Tibial artery (tissue), 4 donors: Measurements from ENCODE around the gene PRPH2.
A peak's percentile ranks its signal among the peaks of the same experiment; 100 is the strongest.

Experiments used
- DNase-seq, 2 donors: peaks; one replicate each; pipeline ENCODE4 v3.0.0-alpha.2; 2019
- H3K27ac ChIP-seq, 2 donors: fragments of 200-600 bp; sonication (generic) in 1 of 2; 1 replicate in 1 of 2; 2 replicates in 1 of 2; pipeline ENCODE4 v1.5.1; 2018 to 2019; ENCODE audit warnings: mild to moderate bottlenecking in 1 of 2
- H3K27me3 ChIP-seq, 2 donors: fragments of 200-600 bp; sonication (generic) in 1 of 2; one replicate each; pipeline versions ENCODE4 v1.5.1 to v1.6.0; 2016 to 2019
- H3K36me3 ChIP-seq, 3 donors: fragments of 200-600 bp; sonication (generic) in 2 of 3; one replicate each; pipeline ENCODE4 v1.5.1; 2016 to 2019; ENCODE audit warnings: mild to moderate bottlenecking in 2 of 3
- H3K4me1 ChIP-seq, 4 donors: fragments of 200-600 bp; sonication (generic) in 2 of 4; 1 replicate in 3 of 4; 2 replicates in 1 of 4; pipeline ENCODE4 v1.5.1; 2016 to 2019
- H3K4me3 ChIP-seq, 2 donors: fragments of 200-600 bp; sonication (generic) in 1 of 2; 1 replicate in 1 of 2; 2 replicates in 1 of 2; pipeline ENCODE4 v1.5.1; 2018 to 2019; ENCODE audit warnings: mild to moderate bottlenecking in 2 of 2
- H3K9me3 ChIP-seq, 3 donors: fragments of 200-600 bp; sonication (generic) in 1 of 3; one replicate each; pipeline ENCODE4 v1.5.1; 2016 to 2019
- CTCF ChIP-seq, 2 experiments: fragments of 200-600 bp in 1 of 2; fragments of 450-650 bp in 1 of 2; IDR thresholded peaks; one replicate each; pipeline ENCODE4 v1.5.1; 2017 to 2019; ENCODE audit warnings: antibody characterized with exemption in 2 of 2, mild to moderate bottlenecking in 1 of 2, moderate library complexity in 1 of 2
- intact Hi-C: fragments of 100-400 bp; cut with DNase I; formaldehyde crosslinking; loops from one replicate; pipeline ENCODE4 v1.15.0; 2023; ENCODE audit warnings: low total_unique reads

The PRPH2 gene

GRCh38 chr6:42756722-42757121 is 34.3 kb upstream of the PRPH2 start:
- no peaks in the 10 kb centered on the region for H3K27me3 ChIP-seq
- intact Hi-C loops: no loop called here
- H3K36me3 ChIP-seq: peaks cover 10 to 34% (median 11%) of the 10 kb centered on the region in 3 donors
- peaks cover 0 to 4% (median 0%) of the 10 kb centered on the region in 4 donors for H3K4me1 ChIP-seq
- no peak overlapping the region for H3K27ac ChIP-seq
- DNase-seq: peak in 1 of 2 donors; percentile 32
- no peak overlapping the region for H3K4me3 ChIP-seq
- no peaks in the 10 kb centered on the region for H3K9me3 ChIP-seq
- TF ChIP-seq CTCF (IDR thresholded peaks at IDR 0.05): no peak

GRCh38 chr6:42754759-42755158 is 32.4 kb upstream of the PRPH2 start:
- Histone ChIP-seq H3K4me1 (peaks cover 0 to 4% (median 0%) of the 10 kb centered on the region in 4 donors), H3K36me3 (peaks cover 8 to 21% (median 10%) of the 10 kb centered on the region in 3 donors), H3K4me3 (no peak overlapping the region), H3K27me3 (no peaks in the 10 kb centered on the region), H3K9me3 (no peaks in the 10 kb centered on the region), H3K27ac (no peak overlapping the region)
- DNase-seq: peak in 1 of 2 donors; percentile 20
- TF ChIP-seq CTCF (IDR thresholded peaks at IDR 0.05): no peak
- intact Hi-C loops: no loop called here

- no peaks in the 10 kb centered on the region for H3K36me3 ChIP-seq
- H3K4me3 ChIP-seq: no peak overlapping the region
- intact Hi-C loops: no loop called here
- peaks cover 0 to 20% (median 11%) of the 10 kb centered on the region in 4 donors for H3K4me1 ChIP-seq
- no peak for DNase-seq
- no peak for TF ChIP-seq CTCF (IDR thresholded peaks at IDR 0.05)
- H3K27me3 ChIP-seq: no peaks in the 10 kb centered on the region
- H3K9me3 ChIP-seq: no peaks in the 10 kb centered on the region
- H3K27ac ChIP-seq: no peak overlapping the region
Measured at GRCh38 chr6:42751055-42751454, 28.7 kb upstream of the PRPH2 start.

- intact Hi-C loops: loop anchor here (2.0 to 5.0 kb wide), 2 partner anchors 128 to 186 kb away; partner anchors contain the start of gene UBR2
- H3K36me3 ChIP-seq: no peaks in the 10 kb centered on the region
- TF ChIP-seq CTCF (IDR thresholded peaks at IDR 0.05): no peak
- no peaks in the 10 kb centered on the region for H3K9me3 ChIP-seq
- no peaks in the 10 kb centered on the region for H3K27me3 ChIP-seq
- peak overlapping the region; percentile 80 to 98 for H3K4me3 ChIP-seq
- H3K4me1 ChIP-seq: peaks cover 0 to 39% (median 24%) of the 10 kb centered on the region in 4 donors
- peak in 1 of 2 donors; percentile 55 for DNase-seq
- peak overlapping the region; percentile 90 to 91 for H3K27ac ChIP-seq
Measured at GRCh38 chr6:42748203-42748898, 26.0 kb upstream of the PRPH2 start.

- Histone ChIP-seq H3K9me3 (no peaks in the 10 kb centered on the region), H3K4me3 (peak overlapping the region; percentile 80 to 98), H3K36me3 (no peaks in the 10 kb centered on the region), H3K27me3 (no peaks in the 10 kb centered on the region), H3K27ac (peak overlapping the region; percentile 90 to 91), H3K4me1 (peaks cover 0 to 37% (median 24%) of the 10 kb centered on the region in 4 donors)
- intact Hi-C loops: loop anchor here (2.0 to 5.0 kb wide), 2 partner anchors 36 to 184 kb away; partner anchors contain the start of genes BICRAL and UBR2
- no peak for TF ChIP-seq CTCF (IDR thresholded peaks at IDR 0.05)
- peak; percentile 85 to 94 for DNase-seq
Measured at GRCh38 chr6:42746463-42747391, 24.3 kb upstream of the PRPH2 start.
